ENCODE data around the gene PLCXD3. TPM values are rescaled to one million over a fixed set of nuclear protein-coding genes. Genes with fewer than 3 reads are reported as not detected.

PLCXD3 gene
- total and polyA plus RNA-seq, 2 donors from 2014 or later: 5.1 to 11.7 TPM

DNA sequence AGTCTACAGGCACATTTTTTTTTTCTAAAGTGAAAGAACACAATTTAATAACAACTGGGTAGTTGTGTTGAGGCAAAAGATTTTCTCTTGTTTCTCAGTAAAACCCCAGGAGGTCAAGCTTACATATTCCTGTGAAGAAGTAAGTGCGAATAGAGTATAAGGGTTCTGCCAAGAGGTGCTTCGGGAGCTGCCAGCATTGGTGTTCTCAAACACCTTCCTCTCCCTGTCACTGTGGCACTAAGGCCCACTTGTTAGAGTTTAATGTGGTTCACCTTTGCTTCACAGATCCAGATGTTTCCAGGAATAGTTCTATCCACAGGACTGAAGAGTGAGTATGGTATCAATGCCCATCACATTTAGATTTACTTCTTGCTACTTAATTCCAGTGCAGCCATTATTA, 205.3 kb downstream of the PLCXD3 start:
- no peaks in the 10 kb centered on the region for H3K36me3 ChIP-seq (ENCODE audit: control insufficient read depth in 2 of 3, insufficient read depth in 3 of 3, low read length in 3 of 3)
- H3K27me3 ChIP-seq (ENCODE audit: control insufficient read depth, insufficient read depth, low read length): no peaks in the 10 kb centered on the region
- H3K27ac ChIP-seq (ENCODE audit: low read depth in 2 of 2, low read length in 2 of 2): no peak overlapping the region
- TF ChIP-seq, protein P1, sequence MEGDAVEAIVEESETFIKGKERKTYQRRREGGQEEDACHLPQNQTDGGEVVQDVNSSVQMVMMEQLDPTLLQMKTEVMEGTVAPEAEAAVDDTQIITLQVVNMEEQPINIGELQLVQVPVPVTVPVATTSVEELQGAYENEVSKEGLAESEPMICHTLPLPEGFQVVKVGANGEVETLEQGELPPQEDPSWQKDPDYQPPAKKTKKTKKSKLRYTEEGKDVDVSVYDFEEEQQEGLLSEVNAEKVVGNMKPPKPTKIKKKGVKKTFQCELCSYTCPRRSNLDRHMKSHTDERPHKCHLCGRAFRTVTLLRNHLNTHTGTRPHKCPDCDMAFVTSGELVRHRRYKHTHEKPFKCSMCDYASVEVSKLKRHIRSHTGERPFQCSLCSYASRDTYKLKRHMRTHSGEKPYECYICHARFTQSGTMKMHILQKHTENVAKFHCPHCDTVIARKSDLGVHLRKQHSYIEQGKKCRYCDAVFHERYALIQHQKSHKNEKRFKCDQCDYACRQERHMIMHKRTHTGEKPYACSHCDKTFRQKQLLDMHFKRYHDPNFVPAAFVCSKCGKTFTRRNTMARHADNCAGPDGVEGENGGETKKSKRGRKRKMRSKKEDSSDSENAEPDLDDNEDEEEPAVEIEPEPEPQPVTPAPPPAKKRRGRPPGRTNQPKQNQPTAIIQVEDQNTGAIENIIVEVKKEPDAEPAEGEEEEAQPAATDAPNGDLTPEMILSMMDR (IDR thresholded peaks at IDR 0.05; ENCODE audit: borderline replicate concordance, extremely low read depth, insufficient read depth): no peak
- no peak overlapping the region for H3K9ac ChIP-seq (ENCODE audit: low read length in 3 of 3)
- no peak for DNase-seq
- H3K4me1 ChIP-seq (ENCODE audit: control insufficient read depth in 2 of 3, insufficient read depth in 2 of 3, low read depth in 1 of 3, low read length in 3 of 3): no peaks in the 10 kb centered on the region
- no peak overlapping the region for H3K4me3 ChIP-seq (ENCODE audit: low read length in 3 of 3)
- no peak for FAIRE-seq
- intact Hi-C loops (cut with DNase I): no loop called here
- no peaks in the 10 kb centered on the region for H3K9me3 ChIP-seq (ENCODE audit: control insufficient read depth in 2 of 3, insufficient read depth in 1 of 3, low read length in 3 of 3)

GRCh38 chr5:41296066-41296465, 214.3 kb downstream of the PLCXD3 start:
- H3K36me3 ChIP-seq (ENCODE audit: control insufficient read depth in 2 of 3, insufficient read depth in 3 of 3, low read length in 3 of 3): no peaks in the 10 kb centered on the region
- TF ChIP-seq, protein P1 (IDR thresholded peaks at IDR 0.05; ENCODE audit: borderline replicate concordance, extremely low read depth, insufficient read depth): no peak
- DNase-seq: no peak
- H3K27ac ChIP-seq (ENCODE audit: low read depth in 2 of 2, low read length in 2 of 2): no peak overlapping the region
- H3K9me3 ChIP-seq (ENCODE audit: control insufficient read depth in 2 of 3, insufficient read depth in 1 of 3, low read length in 3 of 3): no peaks in the 10 kb centered on the region
- intact Hi-C loops (cut with DNase I): no loop called here
- no peak overlapping the region for H3K9ac ChIP-seq (ENCODE audit: low read length in 3 of 3)
- H3K27me3 ChIP-seq (ENCODE audit: control insufficient read depth, insufficient read depth, low read length): no peaks in the 10 kb centered on the region
- FAIRE-seq: no peak
- H3K4me3 ChIP-seq (ENCODE audit: low read length in 3 of 3): no peak overlapping the region
- H3K4me1 ChIP-seq (ENCODE audit: control insufficient read depth in 2 of 3, insufficient read depth in 2 of 3, low read depth in 1 of 3, low read length in 3 of 3): no peaks in the 10 kb centered on the region

DNA sequence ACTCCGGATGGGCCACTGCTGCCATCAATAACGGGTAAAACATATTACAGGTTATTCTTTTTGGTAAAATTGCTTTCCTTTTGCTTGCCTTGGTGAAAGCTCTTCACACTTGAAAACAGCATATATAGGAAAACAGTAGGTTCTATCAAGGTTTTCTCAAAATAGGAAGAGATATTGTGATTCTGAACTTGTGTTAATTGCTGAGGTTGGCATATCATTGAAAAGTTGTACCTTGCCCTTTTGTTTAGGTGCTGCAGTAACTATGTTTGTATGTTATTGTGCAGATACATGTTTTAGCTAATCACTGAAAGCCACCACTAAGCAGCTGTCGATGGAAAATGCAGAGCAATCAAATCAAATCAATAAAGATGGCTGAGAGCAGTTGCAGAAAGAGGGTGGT, 219.1 kb downstream of the PLCXD3 start:
- Histone ChIP-seq H3K36me3 (ENCODE audit: control insufficient read depth in 2 of 3, insufficient read depth in 3 of 3, low read length in 3 of 3) (no peaks in the 10 kb centered on the region), H3K27ac (ENCODE audit: low read depth in 2 of 2, low read length in 2 of 2) (no peak overlapping the region), H3K4me3 (ENCODE audit: low read length in 3 of 3) (no peak overlapping the region), H3K4me1 (ENCODE audit: control insufficient read depth in 2 of 3, insufficient read depth in 2 of 3, low read depth in 1 of 3, low read length in 3 of 3) (no peaks in the 10 kb centered on the region), H3K9me3 (ENCODE audit: control insufficient read depth in 2 of 3, insufficient read depth in 1 of 3, low read length in 3 of 3) (no peaks in the 10 kb centered on the region), H3K27me3 (ENCODE audit: control insufficient read depth, insufficient read depth, low read length) (no peaks in the 10 kb centered on the region), H3K9ac (ENCODE audit: low read length in 3 of 3) (no peak overlapping the region)
- FAIRE-seq: no peak
- intact Hi-C loops (cut with DNase I): no loop called here
- DNase-seq: no peak
- TF ChIP-seq, protein P1 (IDR thresholded peaks at IDR 0.05; ENCODE audit: borderline replicate concordance, extremely low read depth, insufficient read depth): no peak

GRCh38 chr5:41290810-41291209, 219.6 kb downstream of the PLCXD3 start:
- no peaks in the 10 kb centered on the region for H3K9me3 ChIP-seq (ENCODE audit: control insufficient read depth in 2 of 3, insufficient read depth in 1 of 3, low read length in 3 of 3)
- TF ChIP-seq, protein P1 (IDR thresholded peaks at IDR 0.05; ENCODE audit: borderline replicate concordance, extremely low read depth, insufficient read depth): no peak
- H3K4me3 ChIP-seq (ENCODE audit: low read length in 3 of 3): no peak overlapping the region
- H3K27ac ChIP-seq (ENCODE audit: low read depth in 2 of 2, low read length in 2 of 2): no peak overlapping the region
- DNase-seq (no peak), FAIRE-seq (no peak)
- H3K4me1 ChIP-seq (ENCODE audit: control insufficient read depth in 2 of 3, insufficient read depth in 2 of 3, low read depth in 1 of 3, low read length in 3 of 3): no peaks in the 10 kb centered on the region
- intact Hi-C loops (cut with DNase I): no loop called here
- H3K27me3 ChIP-seq (ENCODE audit: control insufficient read depth, insufficient read depth, low read length): no peaks in the 10 kb centered on the region
- no peak overlapping the region for H3K9ac ChIP-seq (ENCODE audit: low read length in 3 of 3)
- no peaks in the 10 kb centered on the region for H3K36me3 ChIP-seq (ENCODE audit: control insufficient read depth in 2 of 3, insufficient read depth in 3 of 3, low read length in 3 of 3)
